ENCODE measurements around the gene COG2. TPM values are rescaled to one million over a fixed set of nuclear protein-coding genes. Genes with fewer than 3 reads are reported as not detected.
"Not testable (repeated sequence)": the region's sequence is repeated elsewhere in the genome, so short reads cannot be mapped to it uniquely, and the experiment has no call there.

COG2 gene
- total RNA-seq, 2 donors from 2014 or later: 18.1 to 18.5 TPM

- DNase-seq (ENCODE audit: low spot score): no peak
- intact Hi-C loops (cut with DNase I): no loop called here
These were observed 52.2 kb downstream of the COG2 start for GRCh38 chr1:230694464-230694863.

DNA sequence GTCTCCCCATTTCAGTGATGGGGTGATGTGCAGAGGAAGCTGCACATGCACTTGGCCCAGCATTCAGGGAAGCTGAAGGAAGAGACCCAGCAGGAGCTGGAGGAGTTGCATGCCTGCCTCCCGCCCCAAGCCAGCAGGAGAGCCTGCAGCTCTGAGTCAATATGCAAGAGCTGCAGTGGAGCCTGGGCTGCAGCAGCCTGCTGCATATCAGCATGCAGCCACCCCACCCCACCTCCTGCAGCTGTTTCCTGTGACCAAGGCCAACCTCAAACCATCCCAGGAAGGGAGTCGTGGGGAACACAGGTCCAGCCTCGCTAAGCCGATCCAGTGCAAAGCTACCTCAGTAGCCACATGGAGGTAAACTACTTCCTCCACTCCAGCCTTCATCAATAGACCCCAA lies 52.7 kb downstream of the COG2 start:
- no peak for DNase-seq (ENCODE audit: low spot score)
- intact Hi-C loops (cut with DNase I): no loop called here

DNA sequence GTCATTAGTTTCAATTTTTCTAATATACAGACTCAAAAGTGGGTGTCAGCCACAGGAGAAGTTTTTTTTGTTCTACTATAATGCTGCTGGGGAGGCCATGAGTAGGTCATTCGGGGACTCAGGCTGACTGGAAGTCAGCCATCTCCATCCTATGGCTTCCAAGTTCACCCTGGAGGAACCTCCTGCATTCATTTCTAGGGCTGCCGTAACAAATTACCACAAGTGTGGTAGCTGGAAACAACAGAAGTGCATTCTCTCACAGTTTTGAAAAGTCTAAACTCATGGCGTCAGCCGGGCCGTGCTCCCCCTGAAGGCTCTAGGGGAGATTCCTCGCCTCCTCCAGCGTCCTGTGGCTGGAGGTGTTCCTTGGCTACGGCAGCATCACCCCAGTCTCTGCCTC lies 53.9 kb downstream of the COG2 start:
- intact Hi-C loops (cut with DNase I): no loop called here
- no peak for DNase-seq (ENCODE audit: low spot score)

GRCh38 chr1:230696722-230697437 lies 54.6 kb downstream of the COG2 start:
- intact Hi-C loops (cut with DNase I): no loop called here
- no peak for DNase-seq (ENCODE audit: low spot score)

- DNase-seq (ENCODE audit: low spot score): peak; percentile 52
- intact Hi-C loops (cut with DNase I): no loop called here
These were observed 55.8 kb downstream of the COG2 start for GRCh38 chr1:230698130-230698529.

- DNase-seq (ENCODE audit: low spot score); intact Hi-C loops (cut with DNase I): not testable (repeated sequence)
These were observed 56.7 kb downstream of the COG2 start for GRCh38 chr1:230698964-230699363.

DNA sequence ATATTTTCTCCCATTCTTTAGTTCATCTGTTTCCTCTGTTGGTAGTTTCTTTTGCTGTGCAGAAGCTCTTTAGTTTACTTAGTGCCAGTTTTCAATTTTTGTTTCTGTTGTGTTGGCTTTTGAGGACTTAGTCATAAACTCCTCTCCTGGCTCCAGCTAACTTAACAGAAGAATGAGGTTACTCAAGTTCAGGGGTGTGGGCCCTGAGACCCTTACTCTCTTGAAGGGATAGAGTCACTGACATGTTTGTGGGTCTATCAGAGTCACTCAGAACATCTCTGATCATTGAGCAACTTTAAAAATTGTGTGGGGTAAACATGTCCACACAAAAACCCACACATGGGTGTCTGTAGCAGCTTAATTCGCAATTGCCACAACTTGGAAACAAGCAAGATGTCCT lies 57.4 kb downstream of the COG2 start:
- intact Hi-C loops (cut with DNase I): no loop called here
- DNase-seq (ENCODE audit: low spot score): no peak

DNA sequence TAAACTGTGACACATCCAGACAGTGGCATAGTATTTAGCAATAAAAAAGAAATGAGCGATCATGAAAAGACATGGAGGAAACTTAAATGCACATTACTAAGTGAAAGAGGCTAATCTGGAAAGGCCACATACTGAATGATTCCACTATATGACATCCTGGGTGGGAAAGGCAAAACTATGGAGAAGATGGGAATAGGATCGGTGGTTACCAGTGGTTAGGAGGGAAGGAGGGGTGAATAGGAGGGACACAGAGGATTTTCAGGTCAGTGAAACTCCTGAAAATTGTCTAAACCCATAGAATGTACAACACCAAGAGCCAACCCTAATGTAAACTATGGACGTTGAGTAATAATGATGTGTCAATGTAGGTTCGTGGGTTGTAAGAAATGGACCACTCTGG lies 57.9 kb downstream of the COG2 start:
- intact Hi-C loops (cut with DNase I): no loop called here
- no peak for DNase-seq (ENCODE audit: low spot score)

GRCh38 chr1:230701434-230701833 lies 59.2 kb downstream of the COG2 start:
- intact Hi-C loops (cut with DNase I): no loop called here
- DNase-seq (ENCODE audit: low spot score): no peak

- intact Hi-C loops (cut with DNase I): no loop called here
- DNase-seq (ENCODE audit: low spot score): no peak
These were observed 59.9 kb downstream of the COG2 start for GRCh38 chr1:230701895-230702768.

GRCh38 chr1:230702934-230703678 lies 60.8 kb downstream of the COG2 start:
- DNase-seq (ENCODE audit: low spot score): no peak
- intact Hi-C loops (cut with DNase I): no loop called here

- intact Hi-C loops (cut with DNase I): no loop called here
These were observed 61.6 kb downstream of the COG2 start for GRCh38 chr1:230703679-230704385.

DNA sequence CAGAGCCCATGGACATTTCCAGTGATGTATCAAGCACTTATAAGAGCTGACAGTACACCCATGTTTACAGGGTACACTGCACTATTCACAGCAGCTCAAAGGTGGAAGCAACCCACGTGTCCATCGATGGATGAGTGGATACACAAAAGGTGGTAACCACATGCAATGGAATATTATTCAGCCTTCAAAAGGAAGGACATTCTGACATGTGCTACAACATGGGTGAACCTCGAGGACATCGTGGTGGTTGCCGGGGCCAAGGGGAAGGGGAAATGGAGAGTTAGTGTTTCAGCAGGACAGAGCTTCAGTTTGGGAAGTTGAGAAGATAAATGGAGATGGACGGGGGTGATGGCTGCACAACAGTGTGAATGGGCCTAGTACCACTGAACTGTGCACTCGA lies 62.5 kb downstream of the COG2 start:
- DNase-seq (ENCODE audit: low spot score): no peak
- intact Hi-C loops (cut with DNase I): no loop called here

More at GRCh38 chr1:230703679-230704385, 61.6 kb downstream of the COG2 start:
- DNase-seq (ENCODE audit: low spot score): no peak

- intact Hi-C loops (cut with DNase I): no loop called here
These were observed 63.2 kb downstream of the COG2 start for GRCh38 chr1:230705289-230706019.

DNA sequence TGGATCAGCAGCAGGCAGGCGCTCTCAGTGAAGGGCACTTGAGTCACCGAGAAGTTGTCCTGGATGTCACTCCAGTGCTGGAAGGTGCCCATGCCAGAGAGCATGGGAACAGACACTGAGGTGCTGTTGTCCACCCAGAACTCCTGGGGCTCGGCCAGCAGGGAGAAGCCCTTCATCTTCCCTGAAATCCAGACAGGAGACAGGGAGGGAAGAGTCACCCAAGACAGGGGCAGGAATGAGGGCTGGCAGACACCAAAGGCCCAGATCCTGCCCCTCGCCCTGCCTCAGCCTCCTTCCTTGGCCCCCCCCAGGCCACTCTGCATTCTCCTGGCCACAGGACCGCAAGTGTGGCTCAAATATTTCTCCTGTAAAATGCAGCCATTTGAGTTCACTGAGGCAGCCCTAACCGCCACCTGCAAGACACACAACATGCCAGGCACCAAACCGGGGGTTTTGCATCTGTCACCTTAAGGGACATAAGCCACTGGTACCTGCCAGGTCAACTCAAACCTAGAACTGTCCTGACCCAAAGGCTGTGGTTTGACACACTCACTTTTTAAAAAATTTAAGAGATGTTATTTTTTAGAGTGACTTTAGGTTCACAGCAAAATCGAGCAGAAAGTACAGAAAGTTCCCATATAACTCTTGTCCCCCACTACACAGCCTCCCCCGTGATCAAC lies 63.9 kb downstream of the COG2 start:
- intact Hi-C loops (cut with DNase I): no loop called here
- DNase-seq (ENCODE audit: low spot score): peak; percentile 55

More at GRCh38 chr1:230705289-230706019, 63.2 kb downstream of the COG2 start:
- DNase-seq (ENCODE audit: low spot score): no peak

DNA sequence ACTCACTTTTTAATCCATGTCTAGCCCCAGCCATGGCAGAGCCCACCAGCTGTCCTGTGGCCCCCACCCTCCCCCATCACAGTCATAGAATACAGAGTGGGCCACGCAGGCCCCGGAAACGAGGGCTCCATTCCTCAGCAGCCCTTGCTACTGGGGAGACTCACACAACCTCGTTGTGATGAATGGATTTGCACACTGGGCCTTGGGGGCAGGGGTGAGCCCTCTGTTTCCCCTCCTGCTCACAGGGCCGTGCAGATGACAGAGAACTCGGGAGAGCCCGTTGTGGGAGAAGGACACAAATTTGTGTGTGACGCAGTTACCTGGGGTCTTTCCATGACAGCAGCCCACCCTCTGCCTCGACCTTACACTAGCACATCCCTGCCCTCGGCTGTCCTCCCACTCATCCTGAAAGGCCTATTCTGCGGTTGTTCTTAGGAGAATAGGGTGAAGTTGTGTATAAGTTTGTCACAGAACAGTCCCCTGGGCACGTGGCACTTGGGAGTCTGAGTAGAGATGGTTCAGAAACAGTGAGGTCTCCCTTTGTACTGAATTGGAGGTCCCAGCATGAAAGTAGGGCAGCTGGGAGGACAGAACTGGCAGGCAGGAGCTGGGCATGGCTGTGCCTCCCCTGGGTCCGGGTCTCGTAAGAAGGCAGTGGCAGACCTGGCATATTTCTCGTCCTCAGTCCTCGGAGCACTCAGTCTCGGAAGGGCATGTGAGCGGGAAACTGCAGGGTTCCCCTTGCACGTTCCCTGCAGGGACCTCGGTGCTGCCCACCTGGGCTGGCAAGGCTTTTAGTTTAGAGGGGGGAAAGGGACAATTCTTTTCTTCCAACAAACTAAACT lies 64.8 kb downstream of the COG2 start:
- DNase-seq (ENCODE audit: low spot score): no peak
- intact Hi-C loops (cut with DNase I): no loop called here

Data from posterior vena cava (tissue), 2 donors.